Keratinocyte (primary cell): Measurements from ENCODE around the gene IGF1. TPM values are rescaled to one million over a fixed set of nuclear protein-coding genes. Genes with fewer than 3 reads are reported as not detected.

Source experiments
- DNase-seq: peaks from one replicate; pipeline ENCODE4 v3.0.0-alpha.2; 2011; ENCODE audit warnings: low read depth, missing footprints, low spot score
- FAIRE-seq: peaks from 2 replicates; lab custom pipeline; 2011; peaks lifted over from hg19 to GRCh38; lab: Jason Lieb, UNC
- H2AFZ ChIP-seq: 2 replicates; pipeline ENCODE4 v1.6.0; 2012; ENCODE audit warnings: low read length, control low read depth, inconsistent platforms; ENCODE audit not compliant: control insufficient read depth
- H3K27ac ChIP-seq: 2 replicates; pipeline ENCODE4 v1.5.1; 2011; ENCODE audit warnings: low read length; ENCODE audit not compliant: control insufficient read depth, insufficient read depth
- H3K27me3 ChIP-seq: 3 replicates; pipeline ENCODE4 v1.6.0; 2011; ENCODE audit warnings: low read length; ENCODE audit not compliant: control insufficient read depth, insufficient read depth; ENCODE audit errors: extremely low read depth
- H3K36me3 ChIP-seq, 2 experiments: 2 replicates in 1 of 2; 3 replicates in 1 of 2; pipeline ENCODE4 v1.5.1; 2011; ENCODE audit warnings: low read length in 2 of 2, mild to moderate bottlenecking in 1 of 2; ENCODE audit not compliant: control insufficient read depth in 2 of 2, insufficient read depth in 2 of 2; ENCODE audit errors: extremely low read depth in 1 of 2
- H3K4me1 ChIP-seq: 3 replicates; pipeline ENCODE4 v1.5.1; 2011; ENCODE audit warnings: low read length; ENCODE audit not compliant: control insufficient read depth, insufficient read depth; ENCODE audit errors: extremely low read depth
- H3K4me2 ChIP-seq: 3 replicates; pipeline ENCODE4 v1.6.0; 2011; ENCODE audit warnings: low read depth, low read length; ENCODE audit not compliant: control insufficient read depth, insufficient read depth; ENCODE audit errors: extremely low read depth
- H3K4me3 ChIP-seq, 3 experiments: fragments of 200-600 bp in 1 of 3; sonication (generic) in 1 of 3; 2 replicates in 2 of 3; 3 replicates in 1 of 3; pipeline ENCODE4 v1.5.1; 2011 to 2016; ENCODE audit warnings: low read length in 3 of 3, mild to moderate bottlenecking in 3 of 3, control low read depth in 2 of 3, inconsistent platforms in 1 of 3, low read depth in 1 of 3, mixed read lengths in 1 of 3, mixed run types in 1 of 3, moderate library complexity in 1 of 3; ENCODE audit not compliant: control insufficient read depth in 2 of 3, insufficient read depth in 2 of 3; ENCODE audit errors: extremely low read depth in 1 of 3
- H3K79me2 ChIP-seq: 2 replicates; pipeline ENCODE4 v1.6.0; 2012; ENCODE audit warnings: low read length; ENCODE audit not compliant: control insufficient read depth, insufficient read depth
- H3K9ac ChIP-seq: 3 replicates; pipeline ENCODE4 v1.6.0; 2011; ENCODE audit warnings: low read length; ENCODE audit not compliant: control insufficient read depth, insufficient read depth; ENCODE audit errors: extremely low read depth
- H3K9me1 ChIP-seq: 3 replicates; pipeline ENCODE4 v1.6.0; 2011; ENCODE audit warnings: low read length; ENCODE audit not compliant: control insufficient read depth, insufficient read depth; ENCODE audit errors: extremely low read depth
- H3K9me3 ChIP-seq: 2 replicates; pipeline ENCODE4 v1.5.1; 2012; ENCODE audit warnings: low read depth, low read length; ENCODE audit not compliant: control insufficient read depth
- H4K20me1 ChIP-seq: 3 replicates; pipeline ENCODE4 v1.6.0; 2011; ENCODE audit warnings: low read length; ENCODE audit not compliant: control insufficient read depth, insufficient read depth; ENCODE audit errors: extremely low read depth
- EZH2 ChIP-seq: IDR thresholded peaks from one replicate; pipeline ENCODE4 v1.6.1; 2012; ENCODE audit warnings: inconsistent platforms, mild to moderate bottlenecking, low read length, moderate library complexity
- dilution Hi-C: fragments of 300-500 bp; cut with MboI; formaldehyde crosslinking; loops from one replicate; pipeline ENCODE4 v1.7.0; 2020; ENCODE audit warnings: low sequenced_read_pairs; ENCODE audit not compliant: extremely low pct_ligation_motif_present
- polyA plus RNA-seq, 5 experiments: library from polyadenylated mRNA; depleted of rRNA in 3 of 5; stranded (reverse) in 3 of 5; stranded (forward) in 1 of 5; unstranded in 1 of 5; fragments of >200 nt; gene quantifications; 1 replicate in 1 of 5; 2 replicates in 3 of 5; 3 replicates in 1 of 5; pipeline versions ENCODE4 v1.2.1 to v1.2.3, GENCODE V29; 2011 to 2012; ENCODE audit warnings: missing spikeins in 2 of 5, low read depth in 1 of 5, low replicate concordance in 1 of 5
- TF ChIP-seq, protein P1 (sequence below), 3 experiments: IDR thresholded peaks in 1 of 3; conservative IDR thresholded peaks in 1 of 3; optimal IDR thresholded peaks in 1 of 3; 2 replicates in 2 of 3; 3 replicates in 1 of 3; pipeline versions ENCODE3 to v1.5.1; 2011; ENCODE audit warnings: low read length in 3 of 3, mild to moderate bottlenecking in 3 of 3, moderate library complexity in 2 of 3, control low read depth in 1 of 3, inconsistent platforms in 1 of 3; ENCODE audit not compliant: insufficient read depth in 2 of 3; ENCODE audit errors: extremely low read depth in 1 of 3

Gene IGF1
- polyA plus RNA-seq, 1 donor (not counting 4 experiments of a cell fraction or from before 2014, with no cell fraction given), result not detected

DNA sequence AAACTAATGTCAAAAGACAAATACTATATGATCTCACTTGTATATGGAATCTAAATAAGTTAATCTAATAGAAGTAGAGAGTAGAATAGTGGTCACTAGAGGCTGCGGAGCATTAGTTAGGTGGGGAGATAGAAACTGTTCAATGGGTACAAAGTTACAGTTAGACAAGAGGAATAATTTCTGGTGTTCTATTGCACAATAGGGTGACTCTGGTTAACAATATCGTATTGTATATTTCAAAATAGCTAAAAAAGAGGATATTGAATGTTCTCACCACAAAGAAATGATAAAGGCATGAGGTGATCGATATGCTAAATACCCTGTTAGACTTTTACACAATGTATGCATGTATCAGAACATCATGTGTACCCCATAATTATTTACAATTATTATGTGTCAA, 42.9 kb downstream of the IGF1 start:
- Histone ChIP-seq H3K9ac (no peak overlapping the region), H3K4me2 (no peak overlapping the region), H3K36me3 (no peaks in the 10 kb centered on the region), H3K79me2 (no peaks in the 10 kb centered on the region), H2AFZ (no peak overlapping the region), H3K9me3 (no peaks in the 10 kb centered on the region), H3K4me1 (no peaks in the 10 kb centered on the region), H4K20me1 (no peaks in the 10 kb centered on the region), H3K27ac (no peak overlapping the region), H3K27me3 (no peaks in the 10 kb centered on the region), H3K4me3 (no peak overlapping the region), H3K9me1 (no peaks in the 10 kb centered on the region)
- DNase-seq (no peak), FAIRE-seq (no peak)
- TF ChIP-seq EZH2, result no peak
- TF ChIP-seq, protein P1, sequence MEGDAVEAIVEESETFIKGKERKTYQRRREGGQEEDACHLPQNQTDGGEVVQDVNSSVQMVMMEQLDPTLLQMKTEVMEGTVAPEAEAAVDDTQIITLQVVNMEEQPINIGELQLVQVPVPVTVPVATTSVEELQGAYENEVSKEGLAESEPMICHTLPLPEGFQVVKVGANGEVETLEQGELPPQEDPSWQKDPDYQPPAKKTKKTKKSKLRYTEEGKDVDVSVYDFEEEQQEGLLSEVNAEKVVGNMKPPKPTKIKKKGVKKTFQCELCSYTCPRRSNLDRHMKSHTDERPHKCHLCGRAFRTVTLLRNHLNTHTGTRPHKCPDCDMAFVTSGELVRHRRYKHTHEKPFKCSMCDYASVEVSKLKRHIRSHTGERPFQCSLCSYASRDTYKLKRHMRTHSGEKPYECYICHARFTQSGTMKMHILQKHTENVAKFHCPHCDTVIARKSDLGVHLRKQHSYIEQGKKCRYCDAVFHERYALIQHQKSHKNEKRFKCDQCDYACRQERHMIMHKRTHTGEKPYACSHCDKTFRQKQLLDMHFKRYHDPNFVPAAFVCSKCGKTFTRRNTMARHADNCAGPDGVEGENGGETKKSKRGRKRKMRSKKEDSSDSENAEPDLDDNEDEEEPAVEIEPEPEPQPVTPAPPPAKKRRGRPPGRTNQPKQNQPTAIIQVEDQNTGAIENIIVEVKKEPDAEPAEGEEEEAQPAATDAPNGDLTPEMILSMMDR (optimal IDR thresholded peaks at IDR 0.05 in 1 of 3, IDR thresholded peaks at IDR 0.05 in 1 of 3, conservative IDR thresholded peaks at IDR 0.05 in 1 of 3; ENCODE audit: extremely low read depth in 1 of 3, insufficient read depth in 2 of 3, low read length in 3 of 3), result no peak
- dilution Hi-C loops, result no loop called here

- H3K4me2 ChIP-seq, result no peak overlapping the region
- H3K9me1 ChIP-seq, result no peaks in the 10 kb centered on the region
- no peak for TF ChIP-seq EZH2
- TF ChIP-seq, protein P1 (optimal IDR thresholded peaks at IDR 0.05 in 1 of 3, IDR thresholded peaks at IDR 0.05 in 1 of 3, conservative IDR thresholded peaks at IDR 0.05 in 1 of 3; ENCODE audit: extremely low read depth in 1 of 3, insufficient read depth in 2 of 3, low read length in 3 of 3), result no peak
- dilution Hi-C loops, result no loop called here
- H3K9me3 ChIP-seq, result no peaks in the 10 kb centered on the region
- H3K27ac ChIP-seq, result no peak overlapping the region
- DNase-seq (no peak), FAIRE-seq (no peak)
- no peaks in the 10 kb centered on the region for H3K27me3 ChIP-seq
- H2AFZ ChIP-seq, result no peak overlapping the region
- no peak overlapping the region for H3K4me3 ChIP-seq
- H3K9ac ChIP-seq, result no peak overlapping the region
- H3K4me1 ChIP-seq, result no peaks in the 10 kb centered on the region
- no peaks in the 10 kb centered on the region for H4K20me1 ChIP-seq
- H3K36me3 ChIP-seq, result no peaks in the 10 kb centered on the region
- no peaks in the 10 kb centered on the region for H3K79me2 ChIP-seq
These were observed 43.5 kb downstream of the IGF1 start for GRCh38 chr12:102436867-102437266.
